Epithelial cell of proximal tubule (primary cell): ENCODE results near the gene ORAI1. TPM values are rescaled to one million over a fixed set of nuclear protein-coding genes. Genes with fewer than 3 reads are reported as not detected.
"Not testable (repeated sequence)": the region's sequence is repeated elsewhere in the genome, so short reads cannot be mapped to it uniquely, and the experiment has no call there.

Experiments used
- DNase-seq: peaks from one replicate; pipeline ENCODE4 v3.0.0-alpha.2; 2011; ENCODE audit warnings: low read depth
- H3K4me3 ChIP-seq: 2 replicates; pipeline ENCODE4 v1.5.1; 2011; ENCODE audit warnings: low read depth, mild to moderate bottlenecking, low read length
- total RNA-seq: library from RNA; depleted of rRNA; stranded (reverse); fragments of >200 nt; gene quantifications from 2 replicates; pipeline ENCODE4 v1.2.3, GENCODE V29; 2015
- TF ChIP-seq, protein P1 (sequence below): conservative IDR thresholded peaks from 2 replicates; pipeline ENCODE4 v1.5.1; 2012; ENCODE audit warnings: low read depth, mild to moderate bottlenecking, low read length

ORAI1 gene
- total RNA-seq, 1 donor from 2014 or later: 20.1 TPM

DNA sequence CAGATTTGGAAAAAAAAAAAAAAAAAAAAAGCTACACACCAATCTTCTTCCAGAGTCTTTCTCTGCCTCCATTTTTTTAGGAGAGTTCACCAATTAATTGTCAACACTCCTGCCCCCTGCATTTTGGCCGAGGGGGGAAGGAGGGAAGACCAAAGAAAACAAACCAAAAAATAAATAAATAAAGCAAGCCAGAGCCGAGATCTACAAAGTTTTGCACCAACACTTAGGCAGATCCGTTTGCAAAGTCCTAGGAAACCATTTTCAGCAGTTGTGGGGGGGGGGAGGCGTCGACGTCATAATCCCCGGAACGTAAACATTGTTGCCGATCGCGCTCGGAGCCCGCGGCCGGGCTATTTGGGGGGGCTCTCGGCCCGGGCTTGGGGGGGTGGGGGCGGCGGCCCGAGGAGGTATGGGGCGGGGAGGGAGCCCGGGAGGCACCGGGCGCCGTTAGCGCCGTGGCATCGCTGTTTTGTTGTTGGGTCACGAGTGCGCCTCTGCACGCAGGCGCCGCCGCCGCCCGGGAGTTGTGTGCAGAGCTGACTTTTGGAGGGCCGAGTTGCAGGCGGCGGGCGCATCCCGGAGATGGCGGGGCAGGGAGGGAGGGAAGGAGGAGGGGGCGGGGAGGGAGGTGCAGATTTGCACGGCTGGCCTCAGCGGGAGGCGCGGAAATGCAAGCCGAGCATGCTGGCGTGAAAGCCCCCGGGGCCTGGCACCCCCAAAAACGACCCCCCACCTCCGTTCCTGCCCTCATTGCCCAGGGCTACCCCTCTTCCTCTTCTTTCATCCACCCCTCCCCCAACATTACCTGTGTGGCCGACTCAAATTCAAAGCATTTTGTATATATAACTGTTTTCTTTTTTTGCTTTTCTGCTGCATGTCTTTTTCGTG, 46.1 kb upstream of the ORAI1 start:
- DNase-seq: no peak
- H3K4me3 ChIP-seq: peak overlapping the region; percentile 57
- TF ChIP-seq, protein P1, sequence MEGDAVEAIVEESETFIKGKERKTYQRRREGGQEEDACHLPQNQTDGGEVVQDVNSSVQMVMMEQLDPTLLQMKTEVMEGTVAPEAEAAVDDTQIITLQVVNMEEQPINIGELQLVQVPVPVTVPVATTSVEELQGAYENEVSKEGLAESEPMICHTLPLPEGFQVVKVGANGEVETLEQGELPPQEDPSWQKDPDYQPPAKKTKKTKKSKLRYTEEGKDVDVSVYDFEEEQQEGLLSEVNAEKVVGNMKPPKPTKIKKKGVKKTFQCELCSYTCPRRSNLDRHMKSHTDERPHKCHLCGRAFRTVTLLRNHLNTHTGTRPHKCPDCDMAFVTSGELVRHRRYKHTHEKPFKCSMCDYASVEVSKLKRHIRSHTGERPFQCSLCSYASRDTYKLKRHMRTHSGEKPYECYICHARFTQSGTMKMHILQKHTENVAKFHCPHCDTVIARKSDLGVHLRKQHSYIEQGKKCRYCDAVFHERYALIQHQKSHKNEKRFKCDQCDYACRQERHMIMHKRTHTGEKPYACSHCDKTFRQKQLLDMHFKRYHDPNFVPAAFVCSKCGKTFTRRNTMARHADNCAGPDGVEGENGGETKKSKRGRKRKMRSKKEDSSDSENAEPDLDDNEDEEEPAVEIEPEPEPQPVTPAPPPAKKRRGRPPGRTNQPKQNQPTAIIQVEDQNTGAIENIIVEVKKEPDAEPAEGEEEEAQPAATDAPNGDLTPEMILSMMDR: no peak

GRCh38 chr12:121580959-121581685, 45.2 kb upstream of the ORAI1 start, which contains the start of gene KDM2B:
Gene KDM2B (minus strand): TSS chr12:121581023. CDS start chr12:121580911, 112 bp downstream.
- no peak for DNase-seq
- TF ChIP-seq, protein P1: no peak

GRCh38 chr12:121581686-121582429, 44.5 kb upstream of the ORAI1 start:
- H3K4me3 ChIP-seq: peak overlapping the region; percentile 14
- TF ChIP-seq, protein P1: no peak
- DNase-seq: no peak

More at GRCh38 chr12:121580959-121581685, 45.2 kb upstream of the ORAI1 start, which contains the start of gene KDM2B:
- peak within 1 kb of the TSS; percentile 57 for H3K4me3 ChIP-seq

DNA sequence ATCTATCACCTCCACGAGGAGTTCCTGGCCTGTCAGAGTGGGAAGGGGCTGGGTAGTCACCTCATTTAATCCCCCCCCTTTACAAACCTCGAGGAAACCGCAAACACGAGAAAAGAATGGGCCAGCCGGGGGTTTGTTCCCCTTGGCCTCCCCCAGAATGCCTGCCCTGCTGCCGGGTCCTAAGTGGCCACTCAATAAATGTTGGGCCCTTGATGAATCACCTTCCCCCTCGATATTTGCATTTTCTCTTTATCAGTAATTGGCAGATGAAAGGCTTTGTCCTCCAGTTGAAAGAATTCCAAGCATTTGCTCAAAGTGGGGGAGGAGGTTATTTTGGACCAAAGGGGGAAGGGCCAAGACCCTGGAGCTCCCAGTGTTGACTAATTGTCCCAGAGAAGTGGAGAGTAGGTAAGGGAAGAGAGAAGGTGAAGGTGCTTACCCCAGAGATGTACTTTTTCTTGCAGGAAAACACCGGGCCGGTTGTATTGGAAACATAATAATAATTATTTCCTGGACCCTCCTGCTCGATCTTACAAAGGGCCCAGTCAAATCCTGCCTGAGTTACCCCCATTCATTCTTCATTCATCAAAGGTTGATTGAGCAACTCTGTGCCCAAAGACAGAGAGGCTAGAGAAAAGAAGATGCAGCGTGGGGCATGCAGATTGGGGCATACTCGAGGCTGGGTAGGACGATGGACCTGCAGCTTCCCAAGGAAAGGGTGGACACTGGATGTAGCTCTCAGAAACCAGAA, 43.6 kb upstream of the ORAI1 start:
- no peak overlapping the region for H3K4me3 ChIP-seq
- TF ChIP-seq, protein P1: no peak
- no peak for DNase-seq

DNA sequence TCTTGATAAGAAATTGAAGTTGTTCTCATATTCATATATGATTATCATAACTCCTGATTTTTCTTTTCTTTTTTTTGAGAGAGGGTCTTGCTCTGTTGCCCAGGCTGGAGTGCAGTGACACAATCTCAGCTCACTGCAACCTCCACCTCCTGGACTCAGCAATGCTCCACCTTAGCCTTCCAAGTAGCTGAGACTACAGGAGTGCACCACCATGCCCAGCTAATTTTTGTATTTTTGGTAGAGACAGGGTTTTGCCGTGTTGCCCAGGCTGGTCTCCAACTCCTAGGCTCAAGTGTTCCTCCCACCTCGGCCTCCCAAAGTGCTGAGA, 43.0 kb upstream of the ORAI1 start:
- H3K4me3 ChIP-seq, DNase-seq: not testable (repeated sequence)

- DNase-seq, H3K4me3 ChIP-seq: not testable (repeated sequence)
Measured at GRCh38 chr12:121584885-121585284, 41.4 kb upstream of the ORAI1 start.

- H3K4me3 ChIP-seq: peak overlapping the region; percentile 25
- TF ChIP-seq, protein P1: no peak
- no peak for DNase-seq
Measured at GRCh38 chr12:121590476-121591143, 35.7 kb upstream of the ORAI1 start.
